ENCODE data around the gene ZHX3.

Gene ZHX3

DNA sequence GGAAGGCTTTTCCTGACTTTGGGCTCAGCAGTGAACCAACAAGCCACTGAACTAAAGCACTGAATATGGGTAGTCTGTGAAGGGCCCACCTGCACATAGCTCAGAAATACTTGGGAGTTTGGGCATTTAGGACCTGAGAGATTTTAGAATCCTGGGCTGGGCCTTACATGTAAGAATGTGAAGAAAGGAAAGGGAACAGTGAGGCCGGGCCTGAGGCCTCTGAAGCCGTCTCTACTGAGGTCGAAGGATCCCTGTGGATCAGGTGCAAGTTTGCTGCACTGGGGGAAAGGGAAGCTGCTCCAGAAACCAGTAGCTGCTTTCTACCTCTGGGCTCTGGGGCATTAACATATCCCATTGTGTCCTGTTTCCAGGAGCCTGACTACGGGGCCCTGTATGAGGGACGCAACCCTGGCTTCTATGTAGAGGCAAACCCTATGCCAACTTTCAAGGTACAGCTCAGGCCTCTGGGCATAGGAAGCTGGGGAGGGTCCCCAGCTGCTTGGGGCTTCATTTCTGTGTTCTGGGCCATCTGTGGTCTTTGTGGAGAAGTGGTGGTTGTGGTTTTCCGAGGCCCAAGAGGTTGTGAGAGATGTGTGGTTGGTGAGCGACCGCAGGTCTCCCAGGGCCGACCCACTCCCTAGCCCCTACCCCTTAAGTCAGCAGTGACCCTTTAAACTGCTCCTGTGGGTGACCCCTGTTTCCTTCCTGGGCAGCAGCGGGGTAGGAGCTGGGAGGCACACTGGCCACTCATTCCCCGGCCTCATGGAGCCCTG lies 149.9 kb downstream of the ZHX3 start:
- TF ChIP-seq POU2F2 (IDR thresholded peaks at IDR 0.05; ENCODE audit: low read depth, low read length): no peak
- 0 out of 2 replicates have a peak, but pooled peaks have one; percentile 17 for TF ChIP-seq POLR2AphosphoS5 (IDR thresholded peaks at IDR 0.05; ENCODE audit: low read depth, low read length)
- TF ChIP-seq SPI1 (IDR thresholded peaks at IDR 0.05; ENCODE audit: low read depth, low read length): no peak
- TF ChIP-seq PAX5 (IDR thresholded peaks at IDR 0.05; ENCODE audit: insufficient read depth, low read length, severe bottlenecking): no peak
- FAIRE-seq (peak; percentile 75), DNase-seq (ENCODE audit: insufficient read length, low spot score) (peak; percentile 35)

DNA sequence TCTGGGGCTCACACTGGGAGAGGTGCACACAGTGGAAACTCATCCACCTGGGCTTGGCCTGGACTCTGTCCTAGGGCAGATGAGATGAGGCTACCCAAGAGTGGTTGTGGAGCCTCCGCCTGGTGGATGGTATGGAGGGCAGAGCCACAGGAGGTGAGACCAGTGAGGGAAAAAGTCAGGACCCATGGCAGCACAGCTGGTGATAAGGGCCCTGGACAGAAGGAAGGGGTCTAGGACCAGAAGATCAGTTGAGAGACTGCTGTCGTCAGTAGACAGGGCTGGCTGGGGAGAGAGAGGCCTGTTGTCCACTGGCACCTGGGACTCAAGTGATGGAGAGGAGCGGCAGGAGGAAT lies 150.4 kb downstream of the ZHX3 start:
- DNase-seq (ENCODE audit: insufficient read length, low spot score) (no peak), FAIRE-seq (no peak)
- TF ChIP-seq POLR2A (IDR thresholded peaks at IDR 0.05; ENCODE audit: low read depth, low read length) (no peak), TAF1 (IDR thresholded peaks at IDR 0.05; ENCODE audit: low read depth, low read length) (no peak), SPI1 (IDR thresholded peaks at IDR 0.05; ENCODE audit: low read depth, low read length) (no peak), POLR2AphosphoS5 (IDR thresholded peaks at IDR 0.05; ENCODE audit: low read depth, low read length) (no peak), PAX5 (IDR thresholded peaks at IDR 0.05; ENCODE audit: insufficient read depth, low read length, severe bottlenecking) (no peak), POU2F2 (IDR thresholded peaks at IDR 0.05; ENCODE audit: low read depth, low read length) (no peak)

- TF ChIP-seq SPI1 (IDR thresholded peaks at IDR 0.05; ENCODE audit: low read depth, low read length) (no peak), POLR2AphosphoS5 (IDR thresholded peaks at IDR 0.05; ENCODE audit: low read depth, low read length) (no peak), TAF1 (IDR thresholded peaks at IDR 0.05; ENCODE audit: low read depth, low read length) (no peak), POLR2A (IDR thresholded peaks at IDR 0.05; ENCODE audit: low read depth, low read length) (no peak), POU2F2 (IDR thresholded peaks at IDR 0.05; ENCODE audit: low read depth, low read length) (no peak), PAX5 (IDR thresholded peaks at IDR 0.05; ENCODE audit: insufficient read depth, low read length, severe bottlenecking) (no peak)
- DNase-seq (ENCODE audit: insufficient read length, low spot score): no peak
- FAIRE-seq: no peak
Measured at GRCh38 chr20:41166201-41167117, 151.1 kb downstream of the ZHX3 start.

- DNase-seq (ENCODE audit: insufficient read length, low spot score) (no peak), FAIRE-seq (no peak)
- TF ChIP-seq PAX5 (IDR thresholded peaks at IDR 0.05; ENCODE audit: insufficient read depth, low read length, severe bottlenecking) (no peak), POLR2AphosphoS5 (IDR thresholded peaks at IDR 0.05; ENCODE audit: low read depth, low read length) (no peak), SPI1 (IDR thresholded peaks at IDR 0.05; ENCODE audit: low read depth, low read length) (no peak), POLR2A (IDR thresholded peaks at IDR 0.05; ENCODE audit: low read depth, low read length) (no peak), TAF1 (IDR thresholded peaks at IDR 0.05; ENCODE audit: low read depth, low read length) (no peak), POU2F2 (IDR thresholded peaks at IDR 0.05; ENCODE audit: low read depth, low read length) (no peak)
Measured at GRCh38 chr20:41165001-41165882, 152.3 kb downstream of the ZHX3 start.

DNA sequence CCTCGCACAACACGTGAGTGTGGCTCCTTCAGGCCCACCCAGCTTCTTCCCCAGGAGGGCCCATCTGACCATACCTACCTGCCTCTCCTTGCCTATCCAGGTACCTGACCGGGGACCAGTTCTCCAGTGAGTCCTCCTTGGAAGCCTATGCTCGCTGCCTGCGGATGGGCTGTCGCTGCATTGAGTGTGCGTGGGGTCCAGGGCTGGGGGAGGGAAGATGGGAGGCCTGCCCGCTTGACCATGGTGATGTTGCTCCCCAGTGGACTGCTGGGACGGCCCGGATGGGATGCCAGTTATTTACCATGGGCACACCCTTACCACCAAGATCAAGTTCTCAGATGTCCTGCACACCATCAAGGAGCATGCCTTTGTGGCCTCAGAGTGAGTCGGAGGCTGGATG lies 153.7 kb downstream of the ZHX3 start:
- no peak for DNase-seq (ENCODE audit: insufficient read length, low spot score)
- no peak for FAIRE-seq
- TF ChIP-seq TAF1 (IDR thresholded peaks at IDR 0.05; ENCODE audit: low read depth, low read length) (no peak), POU2F2 (IDR thresholded peaks at IDR 0.05; ENCODE audit: low read depth, low read length) (no peak), SPI1 (IDR thresholded peaks at IDR 0.05; ENCODE audit: low read depth, low read length) (no peak), POLR2AphosphoS5 (IDR thresholded peaks at IDR 0.05; ENCODE audit: low read depth, low read length) (no peak), POLR2A (IDR thresholded peaks at IDR 0.05; ENCODE audit: low read depth, low read length) (no peak), PAX5 (IDR thresholded peaks at IDR 0.05; ENCODE audit: insufficient read depth, low read length, severe bottlenecking) (no peak)

DNA sequence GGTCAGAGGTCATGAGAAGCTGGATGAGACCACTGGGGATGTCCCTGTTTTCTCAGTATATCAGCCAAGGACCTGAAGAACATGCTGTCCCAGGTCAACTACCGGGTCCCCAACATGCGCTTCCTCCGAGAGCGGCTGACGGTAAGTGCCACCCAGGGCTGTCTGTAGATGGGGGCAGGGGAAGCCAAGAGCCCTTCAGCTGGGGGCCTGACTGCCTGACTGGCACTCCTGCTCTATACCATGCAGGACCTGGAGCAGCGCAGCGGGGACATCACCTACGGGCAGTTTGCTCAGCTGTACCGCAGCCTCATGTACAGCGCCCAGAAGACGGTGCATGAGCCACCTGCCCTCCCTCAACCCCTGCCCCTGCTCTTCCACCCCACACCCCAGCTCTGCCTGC lies 155.1 kb downstream of the ZHX3 start:
- TF ChIP-seq POLR2A (IDR thresholded peaks at IDR 0.05; ENCODE audit: low read depth, low read length) (no peak), PAX5 (IDR thresholded peaks at IDR 0.05; ENCODE audit: insufficient read depth, low read length, severe bottlenecking) (no peak), TAF1 (IDR thresholded peaks at IDR 0.05; ENCODE audit: low read depth, low read length) (no peak), POU2F2 (IDR thresholded peaks at IDR 0.05; ENCODE audit: low read depth, low read length) (no peak), SPI1 (IDR thresholded peaks at IDR 0.05; ENCODE audit: low read depth, low read length) (no peak), POLR2AphosphoS5 (IDR thresholded peaks at IDR 0.05; ENCODE audit: low read depth, low read length) (no peak)
- no peak for DNase-seq (ENCODE audit: insufficient read length, low spot score)
- FAIRE-seq: no peak

DNA sequence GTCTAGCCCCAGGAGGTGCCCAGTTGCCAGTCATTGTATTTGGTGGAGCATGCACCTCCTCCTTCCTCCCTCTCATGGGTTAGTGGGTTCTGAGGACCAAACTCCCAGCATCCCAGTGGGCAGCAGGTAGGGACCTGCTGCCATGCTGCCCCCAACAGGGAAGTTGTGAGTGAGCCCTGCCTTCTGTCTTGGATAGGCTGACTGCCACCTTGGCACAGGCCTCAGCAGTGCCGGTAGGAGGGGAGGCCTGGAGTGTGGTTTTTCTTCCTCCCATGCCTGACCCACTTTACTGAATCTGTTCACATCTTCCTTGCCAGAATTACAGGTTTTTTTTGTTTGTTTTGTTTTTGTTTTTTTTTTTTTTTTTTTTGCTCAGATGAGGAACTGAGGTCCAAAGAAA lies 155.6 kb downstream of the ZHX3 start:
- FAIRE-seq: no peak
- TF ChIP-seq TAF1 (IDR thresholded peaks at IDR 0.05; ENCODE audit: low read depth, low read length) (no peak), POLR2AphosphoS5 (IDR thresholded peaks at IDR 0.05; ENCODE audit: low read depth, low read length) (no peak), POLR2A (IDR thresholded peaks at IDR 0.05; ENCODE audit: low read depth, low read length) (no peak), PAX5 (IDR thresholded peaks at IDR 0.05; ENCODE audit: insufficient read depth, low read length, severe bottlenecking) (no peak), SPI1 (IDR thresholded peaks at IDR 0.05; ENCODE audit: low read depth, low read length) (no peak), POU2F2 (IDR thresholded peaks at IDR 0.05; ENCODE audit: low read depth, low read length) (no peak)
- DNase-seq (ENCODE audit: insufficient read length, low spot score): no peak

- no peak for FAIRE-seq
- TF ChIP-seq POLR2AphosphoS5 (IDR thresholded peaks at IDR 0.05; ENCODE audit: low read depth, low read length) (no peak), TAF1 (IDR thresholded peaks at IDR 0.05; ENCODE audit: low read depth, low read length) (no peak), SPI1 (IDR thresholded peaks at IDR 0.05; ENCODE audit: low read depth, low read length) (no peak), POLR2A (IDR thresholded peaks at IDR 0.05; ENCODE audit: low read depth, low read length) (no peak), POU2F2 (IDR thresholded peaks at IDR 0.05; ENCODE audit: low read depth, low read length) (no peak), PAX5 (IDR thresholded peaks at IDR 0.05; ENCODE audit: insufficient read depth, low read length, severe bottlenecking) (no peak)
Measured at GRCh38 chr20:41160686-41161085, 156.8 kb downstream of the ZHX3 start.

More at GRCh38 chr20:41160686-41161085, 156.8 kb downstream of the ZHX3 start:
- no peak for DNase-seq (ENCODE audit: insufficient read length, low spot score)

Measured in GM12891 (cell line).